ENCODE results near the gene MAP3K10.

GRCh38 chr19:40163541-40164129 lies 27.6 kb upstream of the MAP3K10 start:
- TF ChIP-seq POLR2A (IDR thresholded peaks at IDR 0.05; ENCODE audit: low read length) = no peak
- TF ChIP-seq GATA1 (IDR thresholded peaks at IDR 0.05; ENCODE audit: low read depth, low read length) = no peak
